Activated CD8-positive, alpha-beta memory T cell treated with anti-CD3 and anti-CD28 coated beads, Interleukin-2, amount 50 U/mL, for 24 hours (primary cell): ENCODE data around the gene KIF23.
A peak's percentile ranks its signal among the peaks of the same experiment; 100 is the strongest.
"Not testable (repeated sequence)": the region's sequence is repeated elsewhere in the genome, so short reads cannot be mapped to it uniquely, and the experiment has no call there.

ENCODE experiments used
- DNase-seq: peaks from one replicate; pipeline ENCODE4 v3.0.0-alpha.2; 2020; ENCODE audit errors: extremely low read depth

KIF23 gene

GRCh38 chr15:69413822-69414700 is at the start of gene KIF23:
Gene KIF23 (plus strand): TSS chr15:69414349. CDS start chr15:69414466, 117 bp downstream.
- peak; percentile 82 for DNase-seq

DNA sequence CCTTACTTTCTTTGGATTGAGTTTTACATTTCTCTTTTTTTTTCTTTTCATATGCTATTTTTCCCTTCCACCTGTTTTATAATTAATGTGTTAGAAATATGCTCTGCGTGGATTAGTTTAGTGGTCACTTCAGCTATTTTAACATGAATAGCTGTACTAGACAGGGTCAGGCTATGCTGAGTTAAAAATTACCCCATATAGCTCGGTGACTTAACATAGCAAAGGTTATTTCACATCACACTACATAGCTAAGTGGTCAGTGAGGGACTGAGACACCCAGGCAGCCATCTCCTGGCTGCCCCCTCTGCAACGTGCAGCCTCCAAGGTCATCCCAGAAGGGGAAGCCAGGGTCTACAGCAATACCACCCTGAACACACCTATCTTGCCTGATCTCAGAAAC is 46.9 kb upstream of the KIF23 start:
- DNase-seq = no peak

- DNase-seq = no peak
These were observed 44.5 kb upstream of the KIF23 start for GRCh38 chr15:69369631-69370030.

DNA sequence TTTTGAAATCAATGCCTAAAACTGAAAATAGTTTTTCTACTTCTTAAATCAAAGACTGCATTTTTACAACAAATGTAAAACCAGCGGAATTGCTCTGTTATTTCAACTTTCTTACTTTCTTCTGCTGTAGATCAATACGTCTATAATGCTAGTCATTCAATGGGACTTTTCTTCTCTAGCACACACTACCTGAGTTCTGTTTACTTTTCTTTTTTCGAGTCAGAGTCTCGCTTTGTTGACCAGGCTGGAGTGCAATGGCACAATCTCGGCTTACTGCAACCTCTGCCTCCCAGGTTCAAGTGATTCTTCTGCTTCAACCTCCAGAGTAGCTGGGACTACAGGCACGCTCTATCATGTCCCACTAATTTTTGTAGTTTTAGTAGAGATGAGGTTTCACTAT is 40.7 kb upstream of the KIF23 start:
- no peak for DNase-seq

DNA sequence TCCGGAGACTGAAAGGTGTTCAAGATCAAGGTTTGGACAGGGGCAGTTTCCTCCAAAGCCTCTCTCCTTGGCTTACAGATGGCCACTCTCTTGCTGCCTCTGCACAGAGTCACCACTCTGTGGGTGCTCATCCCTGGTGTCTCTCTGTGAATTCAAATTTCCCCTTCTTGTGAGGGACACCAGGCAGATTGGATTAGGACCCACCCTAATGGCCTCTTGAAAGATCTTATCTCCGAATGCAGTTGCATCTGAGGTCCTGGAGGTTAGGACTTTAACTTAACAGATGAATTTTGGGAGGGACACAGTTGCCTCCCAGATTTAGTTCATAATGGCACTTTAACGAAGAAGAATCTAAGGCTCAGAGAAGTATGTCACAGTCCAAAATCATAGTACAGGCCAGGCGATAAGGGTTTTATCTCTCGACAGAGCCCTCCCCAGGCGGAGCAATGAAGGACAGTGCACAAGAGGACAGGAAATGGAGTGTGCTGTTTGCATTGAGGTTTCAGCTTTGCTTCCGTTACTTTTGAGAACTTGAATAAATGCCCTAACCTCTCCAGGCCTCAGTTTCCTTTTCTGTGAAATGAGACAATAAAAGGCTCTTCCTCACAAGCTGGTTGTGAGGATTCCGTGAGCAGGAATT is 38.9 kb upstream of the KIF23 start:
- DNase-seq = no peak

DNA sequence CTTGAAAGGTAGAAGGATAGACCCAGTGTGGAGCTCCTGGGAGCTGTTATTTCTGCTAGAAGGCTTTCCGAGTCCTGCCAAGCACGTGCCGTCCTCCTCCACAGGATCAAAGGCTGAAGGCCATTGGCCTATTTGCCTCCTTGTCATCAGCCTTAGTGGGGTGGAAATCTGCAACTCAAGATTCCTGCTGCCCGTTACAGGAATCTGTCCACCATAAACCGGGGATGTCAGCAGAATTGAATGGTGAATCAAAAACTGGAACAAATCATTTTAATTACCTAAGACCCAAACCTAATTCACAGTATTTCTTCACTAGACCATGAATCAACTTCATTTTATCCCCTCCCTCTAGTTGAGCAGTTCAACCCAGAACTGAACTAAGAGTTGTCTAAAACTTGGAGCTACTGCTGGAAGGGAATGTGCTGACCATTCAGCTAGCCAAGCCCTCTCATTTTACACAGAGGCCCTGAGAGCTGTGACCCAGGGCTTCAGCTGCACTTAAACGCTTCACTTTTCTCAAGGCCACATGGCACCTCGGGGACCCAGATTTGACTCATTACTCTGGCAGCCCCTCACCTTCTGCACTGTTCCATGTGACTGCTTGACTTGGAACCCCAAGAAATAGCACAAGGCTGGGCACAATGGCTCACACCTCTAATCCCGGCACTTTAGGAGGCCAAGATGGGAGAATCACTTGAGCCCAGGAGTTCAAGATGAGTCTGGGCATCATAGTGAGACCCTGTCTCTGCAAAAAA is 36.8 kb upstream of the KIF23 start:
- no peak for DNase-seq

- DNase-seq = no peak
These were observed 33.9 kb upstream of the KIF23 start for GRCh38 chr15:69380100-69380725.

DNA sequence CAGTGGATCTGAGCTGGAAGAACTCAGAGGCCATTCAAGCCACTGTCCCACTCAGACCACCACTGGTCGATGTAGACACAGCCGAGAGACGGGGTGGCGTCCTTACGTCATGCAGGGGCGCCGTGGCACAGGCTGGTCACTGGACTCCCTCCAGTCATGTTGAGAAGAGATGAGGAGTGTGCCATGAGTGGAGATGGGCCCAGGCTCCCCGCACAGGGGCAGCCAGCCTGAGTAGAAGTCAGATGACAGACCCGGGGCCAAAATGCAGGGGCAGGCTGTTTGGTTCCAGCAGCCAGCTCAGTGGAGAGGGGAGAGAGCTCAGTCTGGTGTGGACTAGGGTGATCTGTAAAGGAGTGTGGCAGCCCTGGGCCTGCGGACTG is 33.4 kb upstream of the KIF23 start:
- DNase-seq = no peak

DNA sequence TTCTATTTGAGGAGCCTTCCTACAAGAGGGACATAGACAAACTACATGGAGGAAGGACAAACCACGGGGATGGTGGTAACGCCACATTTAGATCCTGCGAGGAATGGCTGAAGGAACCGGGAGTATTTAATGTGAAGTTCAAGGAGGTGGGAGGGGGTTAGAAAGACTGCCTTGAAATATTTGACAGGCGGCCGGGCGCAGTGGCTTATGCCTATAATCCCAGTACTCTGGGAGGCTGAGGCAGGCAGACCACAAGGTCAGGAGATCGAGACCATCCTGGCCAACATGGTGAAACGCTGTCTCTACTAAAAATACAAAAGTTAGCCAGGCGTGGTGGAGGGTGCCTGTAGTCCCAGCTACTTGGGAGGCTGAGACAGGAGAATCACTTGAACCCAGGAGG is 32.0 kb upstream of the KIF23 start:
- not testable (repeated sequence) for DNase-seq

DNA sequence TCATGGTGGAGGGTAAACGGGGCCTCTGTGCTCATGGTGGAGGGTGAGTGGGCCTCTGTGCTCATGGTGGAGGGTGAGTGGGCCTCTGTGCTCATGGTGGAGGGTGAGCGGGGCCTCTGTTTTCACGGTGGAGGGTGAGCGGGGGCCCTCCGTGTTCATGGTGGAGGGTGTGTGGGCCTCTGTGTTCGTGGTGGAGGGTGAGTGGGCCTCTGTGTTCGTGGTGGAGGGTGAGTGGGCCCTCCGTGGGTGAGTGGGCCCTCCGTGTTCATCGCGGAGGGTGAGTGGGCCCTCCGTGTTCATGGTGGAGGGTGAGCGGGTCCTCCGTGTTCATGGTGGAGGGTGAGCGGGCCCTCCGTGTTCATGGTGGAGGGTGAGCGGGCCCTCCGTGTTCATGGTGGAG is 30.1 kb upstream of the KIF23 start:
- not testable (repeated sequence) for DNase-seq

GRCh38 chr15:69384626-69385598 is 29.2 kb upstream of the KIF23 start:
- DNase-seq = no peak

DNA sequence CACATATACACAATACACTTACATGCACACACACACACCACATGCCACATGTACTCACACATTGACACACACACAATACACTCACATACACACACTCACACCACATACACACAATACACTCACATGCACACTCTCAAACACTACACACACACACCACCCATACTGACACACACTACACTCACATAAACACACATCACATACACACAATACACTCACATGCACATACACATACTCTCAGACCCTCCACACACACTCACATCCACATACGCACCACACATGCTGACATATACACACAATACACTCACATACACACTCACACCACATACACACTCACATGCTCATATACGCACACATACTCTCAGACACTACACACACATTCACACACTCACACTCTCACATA is 28.3 kb upstream of the KIF23 start:
- no peak for DNase-seq

GRCh38 chr15:69386284-69386683 is 27.9 kb upstream of the KIF23 start:
- DNase-seq = no peak

- DNase-seq = no peak
These were observed 25.9 kb upstream of the KIF23 start for GRCh38 chr15:69388260-69388705.

- DNase-seq = no peak
These were observed 24.7 kb upstream of the KIF23 start for GRCh38 chr15:69389426-69389825.

GRCh38 chr15:69390575-69390974 is 23.6 kb upstream of the KIF23 start:
- no peak for DNase-seq

GRCh38 chr15:69391046-69391757 is 22.9 kb upstream of the KIF23 start:
- no peak for DNase-seq

DNA sequence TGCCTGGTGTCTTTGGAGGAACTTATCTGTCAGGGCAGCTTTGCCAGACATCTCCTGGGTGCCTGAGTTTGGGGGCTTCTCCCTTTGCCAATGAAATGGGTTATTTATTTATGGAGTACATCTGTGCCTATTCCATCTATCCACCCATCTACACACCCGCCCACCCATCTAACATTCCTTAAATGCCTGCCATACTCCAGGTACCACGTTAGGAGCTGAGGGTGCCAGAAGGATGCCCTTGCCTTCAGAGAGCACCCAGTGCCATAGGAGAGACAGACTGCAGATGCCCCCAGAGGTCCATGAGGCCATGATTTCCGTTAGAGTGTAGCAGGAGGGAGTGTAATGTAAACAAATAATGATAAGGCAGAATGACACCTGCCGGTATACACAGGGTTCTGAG is 21.8 kb upstream of the KIF23 start:
- DNase-seq = no peak

GRCh38 chr15:69393831-69394491 is 20.2 kb upstream of the KIF23 start:
- DNase-seq = no peak
